HG03378 (cell line): ENCODE measurements around the gene NCOA7.
"Not testable (repeated sequence)": the region's sequence is repeated elsewhere in the genome, so short reads cannot be mapped to it uniquely, and the experiment has no call there.

ENCODE experiments used
- ATAC-seq: cut with Tn5 transposase; IDR thresholded peaks from one replicate; pipeline ENCODE4 v1.9.1; 2021; ENCODE audit warnings: mild to moderate bottlenecking, moderate library complexity; ENCODE audit not compliant: unreplicated experiment

The NCOA7 gene

DNA sequence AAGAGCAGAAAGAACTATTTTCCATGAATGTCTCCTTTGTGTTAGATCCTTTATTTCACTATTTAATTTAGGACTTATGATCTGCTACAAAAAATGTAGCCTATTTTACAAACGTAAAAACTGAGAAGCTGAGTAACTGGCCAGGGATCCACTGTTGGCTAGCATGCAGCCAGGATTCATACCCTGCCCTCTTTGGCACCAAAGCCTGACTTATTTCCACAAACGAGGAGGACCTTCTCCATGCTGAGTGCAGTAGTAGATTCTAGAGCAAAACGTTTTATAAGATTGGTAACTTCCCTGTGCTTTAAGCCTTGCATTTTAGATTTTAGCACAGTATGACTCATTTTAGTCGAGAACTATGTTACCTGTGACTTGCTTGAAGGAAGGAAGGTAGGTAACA is 74.3 kb downstream of the NCOA7 start:
- ATAC-seq, result no peak

DNA sequence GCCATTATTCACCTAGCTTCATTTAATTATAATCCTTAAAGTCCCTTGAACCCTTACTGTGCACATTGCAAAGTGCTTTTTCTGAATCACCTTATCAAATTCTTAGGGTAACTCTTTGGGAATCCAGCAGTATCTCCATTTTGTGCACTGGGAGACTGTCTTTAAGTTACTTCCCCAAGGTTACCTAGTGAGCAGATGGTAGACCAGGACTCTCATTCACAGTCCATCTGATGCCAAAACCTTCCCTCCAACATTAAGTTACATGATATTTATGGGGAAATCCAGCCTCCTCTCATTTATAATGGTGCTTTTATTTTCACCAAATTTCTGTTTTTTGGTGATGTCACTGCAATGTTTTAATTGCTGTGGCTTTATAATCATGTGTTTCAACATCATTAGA is 75.7 kb downstream of the NCOA7 start:
- ATAC-seq, result no peak

DNA sequence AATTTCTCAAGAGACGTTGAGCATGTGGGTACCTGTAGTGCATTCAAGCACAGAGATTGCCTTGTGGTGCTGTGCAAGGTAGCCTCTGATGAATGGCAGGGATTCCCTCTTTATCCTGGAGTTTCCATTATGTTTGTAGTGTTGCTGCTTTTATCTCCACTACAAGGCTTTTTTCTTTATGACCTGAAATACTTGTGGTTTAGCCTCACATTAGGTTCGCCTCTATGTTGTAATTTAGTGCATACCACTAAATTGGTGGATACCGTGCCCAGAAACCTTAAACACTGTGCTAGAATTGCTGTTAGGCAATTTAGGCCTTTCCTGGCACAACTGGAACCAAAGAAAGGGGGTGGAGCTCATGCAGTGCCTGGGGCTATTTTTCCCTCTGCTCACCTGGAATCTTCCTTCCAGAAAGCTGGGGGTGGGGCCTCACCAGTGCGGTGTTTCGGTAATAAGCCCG is 76.8 kb downstream of the NCOA7 start:
- no peak for ATAC-seq

DNA sequence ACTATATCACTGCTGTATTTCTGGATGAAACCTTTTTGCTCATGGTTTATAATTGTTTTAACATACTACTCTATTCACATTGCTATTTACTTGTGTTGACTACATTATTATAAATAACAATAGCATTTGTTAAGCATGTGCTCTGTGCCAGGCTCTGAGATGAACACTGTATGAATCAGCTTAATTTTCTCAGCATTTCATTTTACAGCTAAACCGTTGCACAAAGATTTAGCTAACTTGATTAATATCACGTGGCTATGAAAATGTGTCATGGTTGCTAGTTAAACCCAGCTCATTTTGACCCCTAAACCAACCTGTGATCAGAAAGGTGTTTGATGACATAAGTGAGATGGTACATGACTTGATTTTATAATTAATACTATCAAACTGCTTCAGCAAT is 77.5 kb downstream of the NCOA7 start:
- ATAC-seq, result no peak

DNA sequence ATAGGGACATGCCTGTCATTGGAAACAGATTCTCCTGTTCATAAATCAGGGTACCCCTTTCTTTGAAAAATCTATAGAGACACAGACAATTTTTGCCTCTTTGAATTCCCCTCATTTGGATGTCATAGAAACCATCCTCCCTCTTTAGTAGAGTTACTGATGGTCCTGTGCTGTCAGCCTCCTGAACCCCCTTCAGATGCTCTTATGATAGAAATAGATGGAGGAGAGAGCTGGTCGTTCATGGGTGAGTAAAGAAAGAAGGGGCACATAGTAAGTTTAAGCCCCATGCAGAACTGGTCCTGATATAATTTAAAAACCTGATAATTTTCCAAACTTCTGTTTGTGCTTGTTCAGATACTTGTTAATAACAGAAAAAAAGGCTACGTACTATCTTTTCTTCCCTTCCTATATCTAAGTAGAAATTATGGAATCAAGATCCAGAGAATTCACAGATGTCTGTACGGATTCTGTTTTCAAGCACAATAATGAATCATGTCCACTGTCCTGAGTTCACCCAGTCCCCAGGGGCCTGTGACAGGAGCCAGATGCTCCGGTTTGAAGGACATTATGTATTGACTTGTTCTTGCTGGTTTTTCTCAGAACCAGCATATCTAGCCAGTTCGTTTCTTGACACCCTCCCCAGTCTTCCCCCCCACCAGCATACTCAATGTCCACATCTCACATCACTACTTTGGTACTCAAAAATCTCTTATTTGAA is 78.1 kb downstream of the NCOA7 start:
- no peak for ATAC-seq

DNA sequence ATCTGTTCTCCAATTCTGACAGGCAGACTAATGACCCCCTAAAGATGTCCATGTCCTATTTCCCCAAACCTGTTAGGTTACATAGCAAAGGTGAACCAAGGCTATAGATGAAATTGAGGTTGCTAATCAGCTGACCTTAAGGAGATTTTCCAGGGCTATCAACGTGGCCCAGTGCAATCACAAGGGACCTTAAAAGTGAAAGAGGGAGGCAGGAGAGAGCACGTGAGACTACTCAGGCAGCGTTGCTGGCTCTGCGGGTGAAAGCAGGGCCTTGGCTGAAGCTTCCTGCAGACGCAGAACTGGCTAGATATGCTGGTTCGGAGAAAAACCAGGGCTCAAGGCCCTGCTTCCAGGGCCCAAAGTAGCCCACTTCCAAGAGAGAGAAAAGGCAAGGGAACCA is 78.7 kb downstream of the NCOA7 start:
- no peak for ATAC-seq

DNA sequence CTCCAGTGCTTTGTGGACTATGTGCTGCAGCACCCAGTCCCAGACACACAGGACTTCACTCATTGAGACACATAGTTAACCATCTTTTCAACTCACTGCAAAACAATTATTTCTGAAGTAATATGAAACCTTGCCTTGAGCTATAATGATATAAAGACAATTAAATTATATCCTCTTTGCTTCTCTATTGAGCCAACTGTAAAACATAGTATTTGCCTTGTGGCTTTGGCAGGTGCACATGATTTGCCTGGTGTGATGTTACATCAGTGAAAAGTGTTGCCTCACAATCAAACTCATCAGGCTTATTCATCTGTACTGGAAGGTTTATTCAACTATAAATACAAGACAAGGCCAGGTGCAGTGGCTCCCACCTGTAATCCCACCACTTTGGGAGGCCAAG is 80.6 kb downstream of the NCOA7 start:
- no peak for ATAC-seq

DNA sequence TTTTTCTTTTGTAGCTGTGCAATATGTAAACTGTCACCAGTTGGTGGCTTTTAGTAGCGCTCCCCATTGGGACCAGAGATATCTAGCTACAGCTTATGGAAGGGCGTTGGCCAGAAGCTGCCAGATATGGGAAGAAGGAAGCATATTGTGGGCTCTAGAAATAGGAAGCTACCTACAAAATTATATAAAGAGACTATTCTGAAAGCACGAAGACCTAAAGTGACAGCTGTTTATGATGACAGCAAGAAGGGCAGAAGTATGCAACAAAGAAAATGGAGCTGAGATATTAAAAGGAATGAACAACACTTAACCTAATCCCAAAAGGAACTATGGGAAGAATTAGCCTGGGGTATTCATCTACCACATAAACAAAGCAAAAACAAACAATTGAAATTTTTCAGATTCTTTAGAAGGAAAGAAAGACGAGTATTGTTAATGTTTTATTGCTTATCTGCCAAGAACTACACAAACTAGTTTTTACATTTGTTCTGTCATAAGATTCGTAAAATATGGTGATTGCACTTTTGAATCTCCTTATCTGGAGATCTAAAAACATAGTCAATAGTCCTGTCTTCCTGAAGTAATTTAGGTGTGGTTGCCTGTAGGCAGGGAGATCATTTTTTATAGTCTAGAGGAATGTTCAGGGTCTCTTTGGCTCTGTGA is 81.6 kb downstream of the NCOA7 start:
- ATAC-seq, result no peak

DNA sequence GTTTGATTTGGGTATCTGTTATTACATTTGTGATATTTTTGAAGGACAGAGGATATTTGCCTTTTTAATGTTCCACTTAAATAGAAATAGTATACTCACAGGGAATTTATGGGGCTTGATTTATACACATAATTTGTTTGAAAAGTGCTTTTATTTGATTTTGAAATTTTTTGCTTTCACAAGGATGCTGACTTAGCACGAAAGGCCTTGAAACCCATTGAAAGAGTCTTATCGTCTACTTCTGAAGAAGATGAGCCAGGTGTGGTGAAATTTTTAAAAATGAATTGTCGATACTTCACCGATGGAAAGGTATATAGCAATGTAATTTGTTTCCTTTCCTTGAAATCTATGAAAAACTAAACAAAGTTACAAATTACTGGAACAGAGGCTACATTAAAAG is 91.5 kb downstream of the NCOA7 start:
- ATAC-seq, result no peak

DNA sequence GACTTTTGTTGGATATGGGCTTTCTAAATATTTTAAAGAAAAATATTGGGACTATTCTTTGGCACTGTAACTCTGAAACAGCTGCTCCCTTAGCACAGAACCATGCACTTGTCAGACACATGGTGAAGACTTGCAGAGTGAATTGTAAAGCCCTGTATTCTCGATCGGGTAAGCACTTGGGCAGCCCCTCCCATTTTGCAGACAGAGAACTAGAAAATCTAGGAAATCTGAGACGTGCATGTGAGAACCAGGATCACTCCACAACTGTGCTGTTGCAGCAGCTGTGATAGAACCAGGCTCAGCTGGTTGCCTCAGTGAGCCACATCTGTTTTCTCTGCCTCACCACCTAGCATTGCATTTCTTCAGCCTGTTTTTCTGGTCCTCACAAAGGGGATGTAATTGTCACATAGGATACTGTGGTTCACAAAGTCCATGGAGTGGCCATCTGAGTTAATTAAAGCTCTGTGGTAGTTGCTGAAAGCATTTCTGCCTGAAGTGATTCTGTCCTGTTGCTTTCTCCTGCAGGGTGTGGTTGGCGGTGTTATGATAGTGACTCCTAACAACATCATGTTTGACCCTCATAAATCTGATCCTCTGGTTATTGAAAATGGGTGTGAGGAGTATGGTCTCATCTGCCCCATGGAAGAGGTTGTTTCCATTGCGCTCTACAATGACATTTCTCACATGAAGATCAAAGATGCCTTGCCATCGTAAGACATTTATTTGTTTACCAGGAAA is 94.0 kb downstream of the NCOA7 start:
- ATAC-seq, result no peak

DNA sequence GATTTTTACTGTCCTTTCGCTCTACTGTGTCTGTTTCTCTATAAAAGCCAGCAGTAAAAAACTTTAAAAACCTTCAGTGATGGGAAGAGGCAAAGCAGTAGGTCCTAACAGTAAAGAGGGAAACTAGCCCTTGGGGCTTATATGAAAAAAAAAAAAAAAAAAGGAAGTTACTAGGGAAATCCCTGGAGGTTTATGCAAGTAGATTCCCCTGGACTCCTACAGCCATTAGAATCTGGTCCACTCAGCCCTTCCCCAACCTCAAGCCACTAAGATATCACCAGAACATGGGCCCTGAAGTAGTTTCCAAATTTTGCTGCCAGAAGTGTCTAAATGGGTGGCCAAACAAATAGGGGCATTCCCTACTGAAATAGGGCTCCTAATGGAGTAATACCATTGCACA is 95.3 kb downstream of the NCOA7 start:
- no peak for ATAC-seq

DNA sequence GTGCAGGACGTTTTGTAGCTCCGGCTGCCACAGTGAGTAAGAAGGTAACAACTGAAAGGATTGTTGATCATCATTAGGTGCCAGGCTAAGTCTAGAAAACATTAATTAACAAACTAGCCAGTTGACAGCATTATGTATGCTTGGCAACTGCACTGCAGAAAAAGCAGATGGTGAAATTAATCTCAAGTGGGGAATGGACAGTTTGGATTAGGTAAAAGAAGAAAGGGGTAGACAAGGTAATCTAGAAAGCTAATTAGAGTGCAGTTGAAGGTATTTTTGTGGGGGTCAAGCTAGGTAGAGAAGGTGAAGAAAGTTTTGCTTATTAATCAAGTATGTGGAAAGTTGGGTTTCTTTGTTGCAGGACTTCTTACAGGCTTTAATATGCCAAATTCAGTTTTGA is 96.2 kb downstream of the NCOA7 start:
- ATAC-seq, result no peak

DNA sequence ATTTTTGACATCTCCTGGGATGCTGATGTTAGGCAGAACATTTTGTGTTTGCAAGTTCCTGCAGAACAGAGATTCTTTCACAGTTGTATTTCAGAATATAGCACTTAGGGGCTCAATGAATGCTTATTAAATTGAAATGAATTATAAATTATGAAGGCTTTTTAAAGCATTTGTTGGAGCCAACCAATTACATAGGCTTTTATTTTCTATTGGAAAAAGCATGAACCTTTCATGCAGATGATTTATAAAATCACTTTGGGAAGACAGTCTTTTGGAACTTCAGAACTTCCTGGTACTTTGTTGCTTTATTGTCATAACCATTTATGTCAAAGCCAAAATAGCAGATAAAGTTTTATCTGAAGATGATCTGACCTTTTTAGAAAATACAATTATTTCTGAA is 96.6 kb downstream of the NCOA7 start:
- no peak for ATAC-seq

DNA sequence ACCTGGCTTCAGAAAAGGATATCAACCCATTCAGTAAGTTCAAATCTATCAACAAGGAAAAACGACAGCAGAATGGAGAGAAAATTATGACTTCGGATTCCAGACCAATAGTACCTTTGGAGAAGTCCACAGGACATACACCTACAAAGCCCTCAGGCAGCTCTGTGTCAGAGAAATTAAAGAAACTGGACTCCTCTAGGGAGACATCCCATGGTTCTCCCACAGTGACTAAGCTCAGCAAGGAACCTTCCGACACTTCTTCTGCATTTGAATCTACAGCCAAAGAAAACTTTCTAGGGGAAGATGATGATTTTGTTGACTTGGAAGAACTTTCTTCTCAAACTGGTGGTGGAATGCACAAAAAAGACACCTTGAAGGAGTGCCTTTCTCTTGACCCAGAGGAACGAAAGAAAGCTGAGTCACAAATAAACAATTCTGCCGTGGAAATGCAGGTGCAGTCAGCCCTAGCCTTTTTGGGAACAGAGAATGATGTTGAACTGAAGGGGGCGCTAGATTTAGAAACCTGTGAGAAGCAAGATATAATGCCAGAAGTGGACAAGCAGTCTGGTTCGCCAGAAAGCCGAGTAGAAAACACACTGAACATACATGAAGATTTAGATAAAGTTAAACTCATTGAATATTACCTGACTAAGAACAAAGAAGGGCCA is 98.4 kb downstream of the NCOA7 start:
- no peak for ATAC-seq

DNA sequence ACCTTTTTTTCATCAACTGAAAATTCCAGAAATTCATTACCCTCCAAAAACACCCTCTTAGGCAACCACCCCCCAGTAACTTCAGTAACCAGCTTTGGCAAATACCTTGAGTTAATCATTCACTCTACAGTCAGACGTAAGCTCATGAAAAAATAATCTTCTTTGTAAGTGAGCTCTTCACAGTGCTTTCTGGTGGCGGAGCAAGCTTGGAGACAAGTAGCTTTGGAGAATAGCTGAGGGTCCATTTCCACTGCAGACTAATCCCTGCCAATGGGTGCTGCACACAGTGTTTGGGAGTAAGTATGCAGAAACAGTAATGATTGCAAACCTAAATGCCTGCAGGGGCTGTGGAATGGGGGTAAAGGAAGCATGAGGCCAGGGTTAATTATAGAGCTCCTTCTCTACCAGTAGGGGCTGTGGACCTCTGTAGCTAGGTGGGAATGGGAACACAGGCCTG is 109.0 kb downstream of the NCOA7 start:
- no peak for ATAC-seq

DNA sequence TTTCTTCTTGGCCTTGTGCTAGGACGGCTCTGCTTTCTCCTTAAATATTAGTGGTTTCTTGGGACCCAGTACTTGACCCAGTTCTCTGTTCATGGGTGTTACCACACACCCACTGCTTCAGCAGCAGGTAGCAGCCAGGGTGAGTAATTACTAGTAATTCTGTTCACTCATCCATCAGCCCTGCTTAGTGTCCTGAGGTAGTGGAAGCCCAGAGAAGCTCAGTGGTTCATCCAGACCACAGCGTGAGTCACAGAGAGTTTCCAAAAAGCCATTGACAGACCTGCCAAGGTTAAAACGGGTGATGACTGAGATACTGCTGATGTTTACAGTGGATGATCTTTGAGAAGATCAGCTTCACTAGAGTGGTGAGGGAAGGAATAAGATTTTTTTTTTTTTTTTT is 114.1 kb downstream of the NCOA7 start:
- peak; percentile 81 for ATAC-seq

DNA sequence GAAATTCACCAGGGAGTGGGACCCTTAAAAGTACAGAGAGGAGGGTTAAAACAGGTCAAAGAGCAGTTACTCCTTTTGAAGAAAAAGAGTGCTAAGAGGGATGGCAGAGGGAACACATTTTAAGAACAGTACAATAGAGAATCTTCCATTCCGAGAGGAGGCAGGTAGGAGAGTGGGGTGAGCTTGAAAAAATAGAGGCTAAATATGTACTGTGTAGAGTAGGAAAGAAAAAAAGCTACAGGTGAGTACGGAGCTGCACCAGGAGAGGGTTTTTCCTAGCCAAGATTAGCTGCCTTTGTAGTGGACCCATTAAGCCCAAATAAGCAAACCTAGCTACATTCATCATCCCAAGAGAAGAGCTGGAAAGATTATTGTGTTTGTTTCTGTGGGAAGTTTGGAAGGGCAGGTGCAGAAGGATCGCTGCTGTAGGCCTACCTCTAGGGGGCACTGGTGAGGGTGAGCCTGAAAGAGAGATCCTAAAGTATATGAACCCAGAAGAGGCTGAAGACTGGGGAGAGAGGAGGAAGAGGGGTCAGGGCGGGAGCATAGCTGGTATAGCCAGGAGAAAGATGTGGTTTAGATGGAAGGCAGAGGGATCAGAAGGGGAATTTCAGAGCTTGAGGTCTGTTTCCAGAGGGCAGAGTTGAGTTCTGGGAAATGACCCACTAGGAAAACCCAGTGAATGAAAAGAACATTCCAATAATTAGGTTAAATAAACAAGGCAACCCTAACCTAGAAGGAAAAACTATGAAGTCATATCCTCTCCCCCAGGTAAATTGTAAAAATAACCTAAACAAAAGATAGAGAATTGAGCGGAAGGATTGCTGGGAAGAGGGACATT is 115.6 kb downstream of the NCOA7 start:
- ATAC-seq, result no peak

DNA sequence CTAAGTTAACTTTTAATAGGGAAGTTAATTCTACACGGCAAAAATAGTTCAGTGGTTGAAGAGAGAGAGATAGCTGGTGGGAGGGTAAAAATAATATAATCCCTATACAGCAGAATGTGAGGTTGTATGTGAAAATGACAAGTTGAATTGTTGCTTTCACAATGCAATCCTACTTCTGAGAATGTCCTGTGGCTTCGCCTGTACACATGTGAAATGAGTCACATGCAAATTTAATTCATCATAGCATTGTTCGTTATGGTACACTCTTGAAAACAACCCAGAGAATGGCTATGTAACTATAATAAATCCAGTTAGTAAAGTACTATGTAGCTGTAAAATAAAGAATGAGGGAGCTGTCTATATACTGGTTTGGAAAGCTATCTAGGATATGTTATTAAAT is 119.8 kb downstream of the NCOA7 start:
- ATAC-seq, result peak; percentile 99

DNA sequence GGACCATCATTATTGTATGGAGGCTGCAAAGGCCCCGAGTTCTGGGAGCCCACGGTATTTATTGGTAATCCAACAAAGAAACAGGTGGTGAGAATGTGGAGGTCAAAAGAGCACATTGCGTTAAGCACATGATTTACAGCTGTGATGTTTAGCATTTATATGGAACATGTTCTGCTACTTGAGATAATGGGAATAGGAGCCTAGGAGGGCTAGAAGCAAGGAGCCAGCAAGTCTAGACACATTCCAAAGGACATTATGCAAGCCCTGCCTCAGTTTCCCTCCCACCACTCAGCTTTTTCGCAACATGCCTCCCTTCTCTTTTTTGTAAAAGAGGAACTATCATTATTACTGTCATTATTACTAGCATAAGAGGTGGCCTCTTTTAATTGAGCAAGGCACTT is 120.3 kb downstream of the NCOA7 start:
- ATAC-seq, result not testable (repeated sequence)

DNA sequence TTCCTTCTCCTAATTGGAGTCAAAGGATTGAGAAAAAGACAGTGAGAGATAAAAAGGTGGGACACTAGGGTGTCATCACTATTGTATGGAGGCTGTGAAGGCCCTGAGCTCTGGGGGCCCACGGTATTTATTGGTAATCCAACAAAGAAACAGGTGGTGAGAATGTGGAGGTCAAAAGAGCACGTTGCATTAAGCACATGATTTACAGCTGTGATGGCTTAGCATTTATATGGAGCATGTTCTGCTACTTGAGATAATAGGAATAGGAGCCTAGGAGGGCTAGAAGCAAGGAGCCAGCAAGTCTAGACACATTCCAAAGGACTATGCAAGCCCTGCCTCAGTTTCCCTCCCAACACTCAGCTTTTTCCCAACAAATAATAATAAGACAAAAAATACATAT is 121.7 kb downstream of the NCOA7 start:
- not testable (repeated sequence) for ATAC-seq

DNA sequence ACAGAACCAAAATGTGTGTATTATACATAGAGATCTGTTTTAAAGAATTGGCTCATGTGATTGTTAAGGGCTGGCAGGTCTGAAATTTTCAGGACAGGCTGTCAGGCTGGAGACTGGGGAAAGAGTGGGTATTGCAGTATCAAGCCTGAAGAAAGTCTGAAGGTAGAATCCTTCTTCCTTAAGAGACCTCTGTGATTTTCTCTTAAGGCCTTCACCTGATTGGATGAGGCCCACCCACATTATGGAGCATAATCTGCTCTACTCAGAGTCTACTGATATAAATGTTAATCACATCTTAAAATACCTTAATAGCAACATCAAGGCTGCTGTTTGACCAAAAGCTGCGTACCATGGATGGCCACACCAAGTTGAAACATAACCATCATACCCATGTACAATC is 122.4 kb downstream of the NCOA7 start:
- no peak for ATAC-seq
